HepG2 (cell line): Measurements from ENCODE around the gene CAD. TPM values are rescaled to one million over a fixed set of nuclear protein-coding genes. Genes with fewer than 3 reads are reported as not detected.

ENCODE experiments used
- CC2D1A ChIP-seq: sonication (generic); formaldehyde crosslinking; IDR thresholded peaks from 2 replicates; pipeline ENCODE4 v1.8.1; 2023; ENCODE audit warnings: mild to moderate bottlenecking, missing genetic modification reagents
- GATAD2A ChIP-seq: IDR thresholded peaks from 2 replicates; pipeline ENCODE4 v1.6.1; 2016
- HMGA1 ChIP-seq: sonication (generic); formaldehyde crosslinking; conservative IDR thresholded peaks from 2 replicates; pipeline ENCODE4 v1.4.0; 2020; ENCODE audit warnings: missing genetic modification reagents
- HNF1A ChIP-seq, 2 experiments: sonication (generic) in 1 of 2; formaldehyde crosslinking in 1 of 2; IDR thresholded peaks; 2 replicates each; pipeline versions ENCODE4 v1.4.0 to v1.6.1; 2016 to 2020; ENCODE audit warnings: borderline replicate concordance in 1 of 2, low read depth in 1 of 2, mild to moderate bottlenecking in 1 of 2, missing genetic modification reagents in 1 of 2
- MIXL1 ChIP-seq: IDR thresholded peaks from 2 replicates; pipeline ENCODE4 v1.6.1; 2016
- MZF1 ChIP-seq: sonication (generic); formaldehyde crosslinking; IDR thresholded peaks from 2 replicates; pipeline ENCODE4 v1.8.1; 2023; ENCODE audit warnings: mild to moderate bottlenecking, missing genetic modification reagents, borderline replicate concordance
- NPAS2 ChIP-seq: sonication (generic); formaldehyde crosslinking; IDR thresholded peaks from 2 replicates; pipeline ENCODE4 v1.8.0; 2022; ENCODE audit warnings: mild to moderate bottlenecking, missing genetic modification reagents, borderline replicate concordance
- NR2F2 ChIP-seq: IDR thresholded peaks from 2 replicates; pipeline ENCODE4 v1.6.1; 2012; ENCODE audit warnings: low read depth, inconsistent platforms, borderline replicate concordance
- NRL ChIP-seq: sonication (generic); formaldehyde crosslinking; IDR thresholded peaks from 2 replicates; pipeline ENCODE4 v1.5.0; 2020; ENCODE audit warnings: missing genetic modification reagents, mild to moderate bottlenecking, moderate library complexity, borderline replicate concordance
- PITX1 ChIP-seq: sonication (generic); formaldehyde crosslinking; IDR thresholded peaks from 2 replicates; pipeline ENCODE4 v1.5.1; 2020; ENCODE audit warnings: mild to moderate bottlenecking, missing genetic modification reagents
- RFXANK ChIP-seq: IDR thresholded peaks from 2 replicates; pipeline ENCODE4 v1.6.1; 2016
- TBP ChIP-seq: sonication (generic); formaldehyde crosslinking; IDR thresholded peaks from 2 replicates; pipeline ENCODE4 v1.5.0; 2020; ENCODE audit warnings: missing genetic modification reagents
- THAP11 ChIP-seq: IDR thresholded peaks from 2 replicates; pipeline ENCODE4 v1.6.1; 2016; ENCODE audit warnings: missing biosample characterization, missing genetic modification reagents
- ZNF234 ChIP-seq: sonication (generic); formaldehyde crosslinking; conservative IDR thresholded peaks from 2 replicates; pipeline ENCODE4 v1.5.1; 2020; ENCODE audit warnings: mild to moderate bottlenecking, missing genetic modification reagents
- ZNF337 ChIP-seq: sonication (generic); formaldehyde crosslinking; IDR thresholded peaks from 2 replicates; pipeline ENCODE4 v1.5.1; 2020; ENCODE audit warnings: missing genetic modification reagents, low read depth, mild to moderate bottlenecking, borderline replicate concordance
- ZNF367 ChIP-seq: sonication (generic); formaldehyde crosslinking; IDR thresholded peaks from 2 replicates; pipeline ENCODE4 v1.4.0; 2020; ENCODE audit warnings: missing genetic modification reagents, borderline replicate concordance
- ZNF460 ChIP-seq: sonication (generic); formaldehyde crosslinking; IDR thresholded peaks from 2 replicates; pipeline ENCODE4 v1.5.1; 2020; ENCODE audit warnings: missing genetic modification reagents, mild to moderate bottlenecking, borderline replicate concordance
- ZNF567 ChIP-seq: sonication (generic); formaldehyde crosslinking; IDR thresholded peaks from 2 replicates; pipeline ENCODE4 v1.8.1; 2023; ENCODE audit warnings: mild to moderate bottlenecking, missing genetic modification reagents, borderline replicate concordance
- ZNF616 ChIP-seq: sonication (generic); formaldehyde crosslinking; IDR thresholded peaks from 2 replicates; pipeline ENCODE4 v1.5.0; 2020; ENCODE audit warnings: low read depth, mild to moderate bottlenecking, missing genetic modification reagents
- ZNF652 ChIP-seq: IDR thresholded peaks from 2 replicates; pipeline ENCODE4 v1.6.1; 2016; ENCODE audit warnings: low read depth, borderline replicate concordance
- ZNF83 ChIP-seq: sonication (generic); formaldehyde crosslinking; IDR thresholded peaks from 2 replicates; pipeline ENCODE4 v1.4.0; 2020; ENCODE audit warnings: missing genetic modification reagents, mild to moderate bottlenecking, borderline replicate concordance
- ZNF891 ChIP-seq: sonication (generic); formaldehyde crosslinking; IDR thresholded peaks from 2 replicates; pipeline ENCODE4 v1.5.0; 2020; ENCODE audit warnings: mild to moderate bottlenecking, missing genetic modification reagents
- polyA plus RNA-seq, 8 experiments: library from polyadenylated mRNA; depleted of rRNA in 3 of 8; stranded (reverse) in 7 of 8; unstranded in 1 of 8; fragments of >200 nt; fragmentation: Illumina TruSeq in 4 of 8; extraction: Trizol in 4 of 8; gene quantifications; 2 replicates each; pipeline versions ENCODE4 v1.2.1 to v1.2.3, GENCODE V29; 2011 to 2016; ENCODE audit warnings: low read depth in 4 of 8, missing spikeins in 1 of 8, mixed read lengths in 1 of 8; ENCODE audit not compliant: insufficient read depth in 1 of 8
- total RNA-seq, 5 experiments: library from RNA; depleted of rRNA; stranded (reverse); fragments of >200 nt; fragmentation: Illumina TruSeq; extraction: Trizol; gene quantifications; 2 replicates each; pipeline ENCODE4 v1.2.3, GENCODE V29; 2016; ENCODE audit warnings: low read depth in 1 of 5
- TF ChIP-seq, protein P1 (sequence below): sonication (generic); formaldehyde crosslinking; IDR thresholded peaks from 2 replicates; pipeline ENCODE4 v1.4.0; 2020; ENCODE audit warnings: mild to moderate bottlenecking, missing genetic modification reagents
- TF ChIP-seq, protein P2 (sequence below): sonication (generic); formaldehyde crosslinking; IDR thresholded peaks from 2 replicates; pipeline ENCODE4 v1.4.0; 2020; ENCODE audit warnings: missing genetic modification reagents, mild to moderate bottlenecking, borderline replicate concordance

Gene CAD
- total and polyA plus RNA-seq, 2 of the 13 experiments (the other 11 are each of a cell fraction or from before 2014, with no cell fraction given): 21.7 to 37.0 TPM

DNA sequence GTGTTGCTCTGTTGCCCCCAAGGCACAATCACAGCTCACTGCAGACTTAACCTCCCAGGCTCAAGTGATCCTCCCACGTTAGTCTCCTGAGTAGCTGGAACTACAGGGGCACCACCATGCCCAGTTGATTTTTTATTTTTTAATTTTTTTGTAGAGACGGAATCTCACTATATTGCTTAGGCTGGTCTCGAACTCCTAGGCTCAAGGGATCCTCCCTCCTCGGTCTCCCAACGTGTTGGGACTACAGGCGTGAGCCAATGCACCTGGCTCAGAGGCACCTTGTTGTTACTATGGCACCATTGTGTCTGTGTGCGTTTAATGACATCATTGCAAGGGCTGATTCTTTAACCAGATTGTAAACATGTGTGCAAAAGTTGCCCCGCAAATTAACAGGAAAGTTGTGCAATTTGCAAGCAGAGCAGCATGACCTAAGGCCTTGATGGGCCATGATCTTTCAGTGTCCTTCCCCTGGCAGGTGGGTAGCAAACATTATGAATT, 45.8 kb upstream of the CAD start (continued):
- TF ChIP-seq RFXANK (CRISPR knock-in tag): no peak; the same call in 1 of the 2 replicates
- TF ChIP-seq TBP (CRISPR knock-in tag): no peak
- peak; percentile 81 for TF ChIP-seq NR2F2
- no peak for TF ChIP-seq ZNF83
- TF ChIP-seq HNF1A (IDR thresholded peaks at IDR 0.05; ENCODE audit: low read depth): peak; percentile 82
- peak; percentile 44; the same call in 1 of the 2 replicates for TF ChIP-seq HNF1A (CRISPR knock-in tag; IDR thresholded peaks at IDR 0.05; ENCODE audit: borderline replicate concordance)
- TF ChIP-seq ZNF337 (CRISPR knock-in tag): no peak
- no peak for TF ChIP-seq ZNF567 (CRISPR knock-in tag)
- no peak for TF ChIP-seq NRL (CRISPR knock-in tag)
- no peak for TF ChIP-seq ZNF616 (CRISPR knock-in tag)
- TF ChIP-seq ZNF891: no peak
- TF ChIP-seq MIXL1: peak; percentile 100
- no peak for TF ChIP-seq NPAS2 (CRISPR knock-in tag)
- TF ChIP-seq HMGA1: no peak
- TF ChIP-seq GATAD2A (CRISPR knock-in tag): peak; percentile 100
- TF ChIP-seq ZNF234 (CRISPR knock-in tag): no peak
- peak; percentile 86 for TF ChIP-seq THAP11 (CRISPR knock-in tag)
- peak; percentile 79; the same call in 1 of the 2 replicates for TF ChIP-seq PITX1
- peak; percentile 60; the same call in 1 of the 2 replicates for TF ChIP-seq ZNF460 (CRISPR knock-in tag)
- no peak for TF ChIP-seq ZNF367
- TF ChIP-seq ZNF652 (CRISPR knock-in tag): peak; percentile 50; the same call in 1 of the 2 replicates
- no peak for TF ChIP-seq CC2D1A (CRISPR knock-in tag)
- TF ChIP-seq, protein P1, sequence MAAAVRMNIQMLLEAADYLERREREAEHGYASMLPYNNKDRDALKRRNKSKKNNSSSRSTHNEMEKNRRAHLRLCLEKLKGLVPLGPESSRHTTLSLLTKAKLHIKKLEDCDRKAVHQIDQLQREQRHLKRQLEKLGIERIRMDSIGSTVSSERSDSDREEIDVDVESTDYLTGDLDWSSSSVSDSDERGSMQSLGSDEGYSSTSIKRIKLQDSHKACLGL (CRISPR knock-in tag): no peak
- TF ChIP-seq, protein P2, sequence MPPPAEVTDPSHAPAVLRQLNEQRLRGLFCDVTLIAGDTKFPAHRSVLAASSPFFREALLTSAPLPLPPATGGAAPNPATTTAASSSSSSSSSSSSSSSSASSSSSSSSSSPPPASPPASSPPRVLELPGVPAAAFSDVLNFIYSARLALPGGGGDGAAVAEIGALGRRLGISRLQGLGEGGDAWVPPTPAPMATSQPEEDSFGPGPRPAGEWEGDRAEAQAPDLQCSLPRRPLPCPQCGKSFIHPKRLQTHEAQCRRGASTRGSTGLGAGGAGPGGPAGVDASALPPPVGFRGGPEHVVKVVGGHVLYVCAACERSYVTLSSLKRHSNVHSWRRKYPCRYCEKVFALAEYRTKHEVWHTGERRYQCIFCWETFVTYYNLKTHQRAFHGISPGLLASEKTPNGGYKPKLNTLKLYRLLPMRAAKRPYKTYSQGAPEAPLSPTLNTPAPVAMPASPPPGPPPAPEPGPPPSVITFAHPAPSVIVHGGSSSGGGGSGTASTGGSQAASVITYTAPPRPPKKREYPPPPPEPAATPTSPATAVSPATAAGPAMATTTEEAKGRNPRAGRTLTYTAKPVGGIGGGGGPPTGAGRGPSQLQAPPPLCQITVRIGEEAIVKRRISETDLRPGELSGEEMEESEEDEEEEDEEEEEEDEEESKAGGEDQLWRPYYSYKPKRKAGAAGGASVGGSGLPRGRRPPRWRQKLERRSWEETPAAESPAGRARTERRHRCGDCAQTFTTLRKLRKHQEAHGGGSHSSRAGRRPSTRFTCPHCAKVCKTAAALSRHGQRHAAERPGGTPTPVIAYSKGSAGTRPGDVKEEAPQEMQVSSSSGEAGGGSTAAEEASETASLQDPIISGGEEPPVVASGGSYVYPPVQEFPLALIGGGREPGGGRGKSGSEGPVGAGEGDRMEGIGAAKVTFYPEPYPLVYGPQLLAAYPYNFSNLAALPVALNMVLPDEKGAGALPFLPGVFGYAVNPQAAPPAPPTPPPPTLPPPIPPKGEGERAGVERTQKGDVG (CRISPR knock-in tag): peak; percentile 78
- no peak for TF ChIP-seq MZF1 (CRISPR knock-in tag)
